GM12874 (cell line): ENCODE results near the gene SPATA21.

ENCODE experiments used
- TF ChIP-seq, protein P1 (sequence below): IDR thresholded peaks from 2 replicates; pipeline ENCODE4 v1.5.1; 2011; ENCODE audit warnings: low read depth, mild to moderate bottlenecking, control low read depth, low read length, moderate library complexity; ENCODE audit not compliant: insufficient read depth

The SPATA21 gene

GRCh38 chr1:16413191-16413590 is 24.0 kb downstream of the SPATA21 start:
- TF ChIP-seq, protein P1, sequence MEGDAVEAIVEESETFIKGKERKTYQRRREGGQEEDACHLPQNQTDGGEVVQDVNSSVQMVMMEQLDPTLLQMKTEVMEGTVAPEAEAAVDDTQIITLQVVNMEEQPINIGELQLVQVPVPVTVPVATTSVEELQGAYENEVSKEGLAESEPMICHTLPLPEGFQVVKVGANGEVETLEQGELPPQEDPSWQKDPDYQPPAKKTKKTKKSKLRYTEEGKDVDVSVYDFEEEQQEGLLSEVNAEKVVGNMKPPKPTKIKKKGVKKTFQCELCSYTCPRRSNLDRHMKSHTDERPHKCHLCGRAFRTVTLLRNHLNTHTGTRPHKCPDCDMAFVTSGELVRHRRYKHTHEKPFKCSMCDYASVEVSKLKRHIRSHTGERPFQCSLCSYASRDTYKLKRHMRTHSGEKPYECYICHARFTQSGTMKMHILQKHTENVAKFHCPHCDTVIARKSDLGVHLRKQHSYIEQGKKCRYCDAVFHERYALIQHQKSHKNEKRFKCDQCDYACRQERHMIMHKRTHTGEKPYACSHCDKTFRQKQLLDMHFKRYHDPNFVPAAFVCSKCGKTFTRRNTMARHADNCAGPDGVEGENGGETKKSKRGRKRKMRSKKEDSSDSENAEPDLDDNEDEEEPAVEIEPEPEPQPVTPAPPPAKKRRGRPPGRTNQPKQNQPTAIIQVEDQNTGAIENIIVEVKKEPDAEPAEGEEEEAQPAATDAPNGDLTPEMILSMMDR: no peak

GRCh38 chr1:16410803-16411202 is 26.4 kb downstream of the SPATA21 start:
- TF ChIP-seq, protein P1: no peak

DNA sequence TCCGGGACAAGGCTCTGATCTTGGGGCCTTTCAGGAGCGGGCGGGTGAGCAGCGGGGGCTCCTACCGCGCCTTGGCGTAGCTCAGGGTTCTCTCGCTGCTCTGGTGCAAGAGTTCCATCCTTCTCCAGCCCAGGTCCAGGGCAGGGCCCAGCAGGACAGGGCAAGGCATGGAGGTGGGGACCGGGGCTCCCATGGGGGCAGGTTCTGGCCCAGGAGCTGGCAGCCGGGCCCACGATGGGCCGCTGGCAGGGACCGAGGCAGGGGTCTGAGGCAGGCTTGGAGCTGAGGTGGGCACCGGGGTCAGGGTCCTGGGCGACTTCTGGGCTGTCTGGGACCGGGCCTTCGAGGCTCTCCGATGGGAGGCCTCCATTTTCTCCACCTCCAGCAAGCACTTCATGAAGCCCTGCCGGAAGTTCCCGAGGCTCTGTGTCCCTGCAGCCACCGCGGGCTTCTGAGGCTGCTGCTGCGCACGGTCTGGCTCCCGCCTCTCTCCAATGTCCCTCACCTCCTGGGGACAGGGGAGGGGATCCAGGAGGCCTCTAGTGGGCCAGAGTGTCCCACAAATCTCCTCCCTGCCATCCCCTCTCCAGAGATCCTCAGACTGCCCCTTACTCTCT is 27.6 kb downstream of the SPATA21 start:
- TF ChIP-seq, protein P1: no peak

- TF ChIP-seq, protein P1: no peak
Measured at GRCh38 chr1:16406868-16407267, 30.4 kb downstream of the SPATA21 start.

GRCh38 chr1:16405441-16405840 is 31.8 kb downstream of the SPATA21 start:
- TF ChIP-seq, protein P1: no peak

DNA sequence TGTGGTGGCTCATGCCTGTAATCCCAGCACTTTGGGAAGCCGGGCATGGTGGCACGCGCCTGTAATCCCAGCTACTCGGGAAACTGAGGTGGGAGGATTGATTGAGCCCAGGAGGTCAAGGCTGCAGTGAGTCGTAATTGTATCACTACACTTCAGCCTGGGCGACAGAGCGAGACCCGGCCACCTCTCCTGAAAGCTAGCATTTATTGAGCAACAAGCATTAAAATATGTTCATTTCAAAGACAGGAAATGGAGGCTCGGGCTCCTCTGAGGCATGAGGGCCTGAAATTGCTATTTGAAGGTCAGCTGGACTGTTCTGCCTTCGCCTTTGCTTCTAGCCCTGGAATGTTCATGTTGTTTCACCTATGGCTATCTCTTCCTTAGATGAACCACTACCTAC is 34.5 kb downstream of the SPATA21 start:
- TF ChIP-seq, protein P1: no peak

GRCh38 chr1:16398371-16398953 is 38.8 kb downstream of the SPATA21 start:
- TF ChIP-seq, protein P1: no peak
